H1 (cell line): Measurements from ENCODE around the gene CAPN2. TPM values are rescaled to one million over a fixed set of nuclear protein-coding genes. Genes with fewer than 3 reads are reported as not detected.

Source experiments
- RAD21 ChIP-seq, 2 experiments: IDR thresholded peaks in 1 of 2; conservative IDR thresholded peaks in 1 of 2; 2 replicates each; pipeline ENCODE4 v1.6.1; 2011; ENCODE audit warnings: low read depth in 2 of 2, low read length in 2 of 2, improper control_type of control experiment in 1 of 2, inconsistent platforms in 1 of 2, mild to moderate bottlenecking in 1 of 2, moderate library complexity in 1 of 2
- RBBP5 ChIP-seq: IDR thresholded peaks from 2 replicates; pipeline ENCODE4 v1.7.1; 2012; ENCODE audit warnings: low read depth, mild to moderate bottlenecking, inconsistent platforms, low read length, moderate library complexity, borderline replicate concordance
- TBP ChIP-seq: IDR thresholded peaks from 2 replicates; pipeline ENCODE4 v1.6.1; 2011; ENCODE audit warnings: low read depth, low read length, improper control_type of control experiment
- ZNF274 ChIP-seq: IDR thresholded peaks from 2 replicates; pipeline ENCODE4 v1.7.0; 2012; ENCODE audit warnings: low read length, borderline replicate concordance; ENCODE audit errors: extremely low read depth
- polyA plus RNA-seq, 7 experiments: library from polyadenylated mRNA; depleted of rRNA in 3 of 7; stranded (reverse) in 5 of 7; unstranded in 2 of 7; fragments of >200 nt in 5 of 7; fragments of 200-250 nt in 2 of 7; gene quantifications; 1 replicate in 5 of 7; 2 replicates in 1 of 7; 4 replicates in 1 of 7; pipeline versions ENCODE4 v1.2.1 to v1.2.3, GENCODE V29; 2011 to 2013; ENCODE audit warnings: missing spikeins in 2 of 7, mixed read lengths in 2 of 7
- total RNA-seq: library from RNA; stranded (reverse); fragmentation: NEBNext Ultra II Directional; extraction: Animal tissue kit (Norgen Biotek cat#: 25700); gene quantifications from 2 replicates; pipeline ENCODE4 v1.2.1, GENCODE V29; 2021

CAPN2 gene
- total and polyA plus RNA-seq, 2 of the 8 experiments (the other 6 are each of a cell fraction or from before 2014, with no cell fraction given) = 9.2 to 10.3 TPM

DNA sequence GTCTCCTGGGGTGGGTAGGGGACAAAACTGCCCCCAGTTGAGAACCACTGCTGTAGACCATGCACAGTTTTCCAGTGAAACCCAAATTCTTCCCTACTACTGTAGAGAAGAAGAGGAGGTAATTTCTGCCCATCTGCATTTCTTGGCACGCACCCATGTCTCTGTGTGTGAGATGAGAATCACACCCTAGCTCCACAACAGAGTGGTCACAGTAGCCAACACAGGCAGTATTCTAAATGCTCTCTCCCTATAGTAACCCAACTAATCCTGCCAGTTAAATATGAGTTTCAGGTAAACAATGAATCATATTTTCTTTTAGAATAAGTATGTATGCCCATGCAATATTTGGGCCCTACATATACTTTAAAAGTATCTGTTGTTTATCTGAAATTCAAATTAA, 1.2 kb upstream of the CAPN2 start (continued):
- TF ChIP-seq RAD21 (IDR thresholded peaks at IDR 0.05 in 1 of 2, conservative IDR thresholded peaks at IDR 0.05 in 1 of 2; ENCODE audit: low read depth in 2 of 2, low read length in 2 of 2) (no peak), TBP (no peak), RBBP5 (no peak), ZNF274 (no peak)
